GM21825 (cell line): ENCODE results near the gene PDZD2.

Experiments used
- ATAC-seq: cut with Tn5 transposase; IDR thresholded peaks from one replicate; pipeline ENCODE4 v1.9.1; 2021; ENCODE audit warnings: mild to moderate bottlenecking, moderate library complexity; ENCODE audit not compliant: unreplicated experiment

PDZD2 gene

DNA sequence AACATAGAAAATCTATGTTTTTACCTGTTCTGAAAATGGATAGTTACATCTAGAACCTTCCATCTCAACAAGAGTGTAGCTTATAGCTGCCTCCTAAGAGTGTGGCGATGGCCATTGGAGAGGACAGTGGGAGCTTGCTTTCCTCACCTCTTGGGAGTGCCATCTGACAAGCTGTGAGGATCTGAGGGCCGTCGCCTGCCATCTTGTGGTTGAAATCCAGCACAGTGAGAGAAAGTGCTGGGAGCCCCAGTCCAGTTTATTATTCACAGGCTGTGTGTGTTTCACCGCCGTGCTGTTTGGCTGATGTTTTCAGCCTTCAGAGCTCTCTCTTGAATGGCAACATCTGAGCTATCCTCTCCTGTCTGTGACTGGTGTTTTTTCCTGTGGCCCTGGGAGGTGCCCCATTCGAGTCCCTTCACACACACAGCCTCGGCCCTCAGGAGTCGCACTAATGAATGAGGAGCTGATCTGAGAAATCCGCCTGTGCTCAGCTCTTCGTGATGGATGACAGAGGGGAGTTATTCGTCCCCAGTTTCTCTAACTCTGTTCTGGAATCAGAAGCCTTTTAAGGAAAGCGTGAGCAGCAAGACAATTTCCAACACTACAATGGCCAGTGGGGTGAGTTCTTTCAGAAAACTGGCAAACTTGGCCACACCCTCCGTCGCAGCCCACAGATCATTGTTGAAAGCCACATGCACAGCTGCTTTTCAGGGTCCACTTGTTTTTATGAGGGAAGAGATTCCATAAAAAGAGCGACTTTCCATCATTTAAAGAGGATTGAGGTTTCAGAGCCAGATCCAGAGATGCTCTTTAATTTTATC lies 170.3 kb downstream of the PDZD2 start:
- no peak for ATAC-seq

DNA sequence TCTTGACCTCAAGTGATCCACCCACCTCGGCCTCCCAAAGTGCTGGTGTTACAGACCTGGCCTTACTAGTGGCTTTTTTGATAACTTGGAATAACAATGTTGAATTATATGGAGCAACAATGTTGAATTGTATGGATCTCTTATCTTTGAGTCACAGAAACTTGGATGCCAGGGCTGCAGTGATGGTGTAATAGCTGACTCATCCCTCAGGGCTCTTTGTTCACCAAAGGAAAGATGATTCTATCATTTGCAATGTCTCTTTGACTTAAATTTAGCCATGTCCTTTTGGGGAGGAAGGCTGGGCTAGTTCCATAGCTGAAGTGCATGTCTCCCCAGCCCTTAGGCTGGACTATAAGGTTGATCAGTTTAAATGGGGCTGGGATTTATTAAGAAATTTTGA lies 172.3 kb downstream of the PDZD2 start:
- no peak for ATAC-seq

DNA sequence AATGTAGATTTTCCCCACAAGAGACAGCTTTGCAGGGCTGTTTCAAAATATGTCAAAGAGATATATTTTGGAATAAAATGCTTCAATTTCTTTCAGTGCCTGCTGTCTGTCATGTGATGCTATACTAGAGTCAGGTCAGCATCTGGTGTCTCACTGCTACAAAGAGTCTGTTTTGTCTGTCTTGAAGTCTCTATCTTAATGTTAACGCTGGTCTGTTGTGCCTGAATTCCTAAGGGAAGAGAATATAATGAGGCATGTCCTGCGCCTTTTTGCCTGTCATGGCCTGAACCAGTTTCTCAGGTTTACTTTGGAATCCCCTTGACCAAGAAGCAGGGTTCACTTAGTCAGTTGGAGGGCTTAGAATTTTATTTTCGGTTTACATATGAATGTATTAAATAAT lies 176.4 kb downstream of the PDZD2 start:
- no peak for ATAC-seq

DNA sequence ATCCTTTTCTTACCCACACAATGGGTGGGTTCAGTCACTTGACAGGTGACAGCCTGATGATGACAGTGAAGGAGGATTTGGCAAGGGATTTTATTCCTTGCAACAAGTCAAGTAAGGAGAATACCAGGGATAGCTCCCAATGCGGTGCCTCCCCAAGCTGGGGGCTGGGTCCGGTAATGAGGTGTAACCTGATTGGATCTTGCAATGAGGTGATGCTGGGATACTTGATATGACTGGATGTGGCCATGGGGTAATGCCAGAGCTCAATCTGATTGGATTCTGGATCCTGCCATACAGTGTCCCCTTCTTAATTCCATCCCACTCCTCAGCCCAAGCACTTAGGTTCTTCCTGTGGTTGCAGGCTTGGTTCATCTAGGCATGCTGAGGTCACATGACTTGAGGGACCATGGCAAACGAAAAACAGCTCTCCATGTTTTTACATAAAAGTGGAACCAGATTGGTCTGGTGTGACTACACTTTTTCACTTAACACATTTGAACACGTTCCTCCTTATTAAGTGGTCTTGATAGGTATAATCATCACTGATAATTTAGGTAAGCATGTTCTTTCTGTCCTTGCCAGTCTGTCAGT lies 181.1 kb downstream of the PDZD2 start:
- ATAC-seq: no peak

DNA sequence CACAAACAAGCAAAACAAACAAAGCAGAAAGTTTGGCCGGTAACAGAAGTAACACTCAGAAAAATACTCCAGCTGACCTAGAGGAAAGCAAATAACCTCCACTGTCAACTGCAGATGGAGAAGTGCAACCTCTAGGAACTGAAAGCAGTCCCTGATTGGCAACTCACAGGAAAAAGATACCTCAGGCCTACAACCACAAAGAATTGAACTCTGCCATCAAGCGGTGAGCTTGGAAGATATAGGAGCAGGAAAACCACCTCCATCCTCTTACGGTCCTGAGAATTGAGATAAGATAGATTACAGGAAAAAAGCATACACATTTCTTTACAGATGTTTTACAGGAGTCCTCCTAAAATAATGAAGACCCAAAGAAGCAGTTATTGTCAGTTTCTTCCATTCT lies 184.5 kb downstream of the PDZD2 start:
- no peak for ATAC-seq

DNA sequence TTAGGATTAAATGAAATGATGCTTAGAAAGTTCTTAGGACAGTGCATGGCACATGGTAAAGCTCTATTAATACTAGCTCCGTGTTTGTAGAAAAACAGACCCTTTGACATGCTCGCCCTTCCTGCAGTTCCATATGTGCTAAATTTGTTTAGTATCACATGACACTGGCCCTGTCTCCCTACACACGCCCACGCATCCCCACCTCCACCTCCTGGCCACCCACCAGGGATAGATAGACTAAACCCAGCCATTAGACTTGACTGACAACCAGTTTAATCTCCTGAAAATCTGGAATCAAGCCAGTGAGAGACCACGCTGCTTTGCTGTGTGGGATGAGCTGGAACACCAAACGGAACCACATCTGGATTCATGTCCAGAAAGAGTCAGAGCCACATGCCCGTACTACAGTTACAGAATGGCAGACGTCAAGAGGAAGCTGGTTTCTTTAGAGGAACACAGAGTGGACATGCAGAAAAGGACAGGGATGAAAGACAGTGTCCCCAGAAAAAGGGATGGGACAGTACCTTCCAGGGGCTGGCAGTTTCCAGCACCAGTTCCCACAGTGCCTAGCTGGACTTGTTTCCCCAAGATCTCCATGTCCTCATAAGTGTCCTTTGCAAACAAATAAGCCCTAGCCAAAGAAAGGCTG lies 186.1 kb downstream of the PDZD2 start:
- ATAC-seq: no peak

DNA sequence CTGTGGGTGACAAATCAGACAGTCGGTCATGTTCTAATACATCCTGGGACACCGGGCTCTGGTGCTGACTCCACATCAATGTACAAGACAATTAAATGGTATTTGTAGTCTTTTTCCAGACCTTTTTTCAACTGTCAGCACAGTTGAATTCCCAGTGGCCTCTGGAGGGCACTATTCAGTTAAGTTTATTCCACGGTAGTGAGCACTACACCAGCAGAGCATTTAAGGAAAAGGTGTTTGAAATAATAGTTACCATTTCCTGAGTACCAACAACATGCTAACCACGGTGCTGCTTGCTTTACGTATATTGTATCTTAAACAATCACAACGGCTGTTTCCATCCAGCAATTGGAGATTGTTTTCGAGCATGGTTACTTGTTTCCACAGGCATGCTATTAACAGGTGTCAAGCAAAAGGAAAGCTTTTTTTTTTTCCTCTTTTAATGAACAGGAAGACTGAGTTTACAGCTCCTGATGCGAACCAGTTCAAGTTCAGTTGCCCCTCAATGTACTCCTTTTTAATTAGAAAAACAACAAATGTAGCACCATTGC lies 186.7 kb downstream of the PDZD2 start:
- no peak for ATAC-seq

GRCh38 chr5:31827867-31828266 lies 188.9 kb downstream of the PDZD2 start:
- ATAC-seq: no peak

DNA sequence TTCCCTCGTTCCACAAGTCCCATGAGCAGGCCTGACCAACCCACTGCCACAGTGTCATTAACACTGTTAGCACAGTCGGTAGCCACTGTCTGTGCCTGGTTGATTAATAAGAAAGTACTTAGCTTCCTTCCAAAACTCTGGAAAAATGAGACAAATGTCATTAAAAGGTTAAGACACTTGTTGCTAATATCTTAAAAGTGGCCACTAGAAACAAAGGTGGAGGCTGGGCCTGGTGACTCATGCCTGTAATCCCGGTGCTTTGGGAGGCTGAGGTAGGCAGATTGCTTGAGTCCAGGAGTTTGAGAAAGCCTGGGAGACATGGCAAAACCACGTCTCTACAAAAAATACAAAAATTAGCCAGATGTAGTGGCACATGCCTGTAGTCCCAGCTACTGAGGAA lies 194.0 kb downstream of the PDZD2 start:
- ATAC-seq: no peak

GRCh38 chr5:31833710-31834109 lies 194.8 kb downstream of the PDZD2 start:
- ATAC-seq: no peak

DNA sequence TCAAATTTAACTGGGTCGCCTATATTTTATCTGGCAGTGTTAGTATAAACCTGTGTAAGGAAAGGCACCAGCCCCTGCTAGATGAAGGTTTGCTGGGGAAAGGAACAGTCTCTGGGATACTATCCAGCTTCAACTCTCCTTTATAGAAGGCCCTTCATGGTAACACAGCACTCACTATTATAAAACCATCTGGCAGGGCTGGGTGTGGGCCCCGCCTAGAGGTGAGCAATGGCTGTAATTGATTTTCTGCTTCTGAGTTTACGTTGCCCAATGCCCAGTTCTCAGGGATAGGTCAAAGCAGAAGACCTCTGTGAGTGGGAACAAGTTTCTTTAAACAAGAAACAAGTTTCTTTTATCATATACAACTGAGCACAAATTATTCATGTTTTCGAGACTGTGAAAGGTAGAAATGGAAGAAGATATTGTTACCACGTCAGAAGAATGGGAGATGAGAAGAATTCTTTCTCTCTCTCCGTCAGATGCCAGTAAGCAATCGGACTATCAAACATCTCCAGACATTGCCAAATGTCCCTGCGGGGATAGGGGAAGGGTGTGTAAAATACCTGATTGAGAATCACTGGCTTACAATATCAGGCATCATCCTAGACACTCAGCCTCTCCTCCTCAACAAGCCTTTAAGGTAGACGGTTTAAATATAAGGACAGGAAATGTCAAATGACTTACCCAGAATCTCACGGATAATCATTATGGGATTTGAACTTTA lies 205.9 kb downstream of the PDZD2 start:
- ATAC-seq: no peak

GRCh38 chr5:31845361-31845760 lies 206.4 kb downstream of the PDZD2 start:
- ATAC-seq: no peak

- ATAC-seq: no peak
Measured at GRCh38 chr5:31846934-31847333, 208.0 kb downstream of the PDZD2 start.

GRCh38 chr5:31847354-31847753 lies 208.4 kb downstream of the PDZD2 start:
- ATAC-seq: no peak

GRCh38 chr5:31850981-31851689 lies 212.2 kb downstream of the PDZD2 start:
- ATAC-seq: no peak

DNA sequence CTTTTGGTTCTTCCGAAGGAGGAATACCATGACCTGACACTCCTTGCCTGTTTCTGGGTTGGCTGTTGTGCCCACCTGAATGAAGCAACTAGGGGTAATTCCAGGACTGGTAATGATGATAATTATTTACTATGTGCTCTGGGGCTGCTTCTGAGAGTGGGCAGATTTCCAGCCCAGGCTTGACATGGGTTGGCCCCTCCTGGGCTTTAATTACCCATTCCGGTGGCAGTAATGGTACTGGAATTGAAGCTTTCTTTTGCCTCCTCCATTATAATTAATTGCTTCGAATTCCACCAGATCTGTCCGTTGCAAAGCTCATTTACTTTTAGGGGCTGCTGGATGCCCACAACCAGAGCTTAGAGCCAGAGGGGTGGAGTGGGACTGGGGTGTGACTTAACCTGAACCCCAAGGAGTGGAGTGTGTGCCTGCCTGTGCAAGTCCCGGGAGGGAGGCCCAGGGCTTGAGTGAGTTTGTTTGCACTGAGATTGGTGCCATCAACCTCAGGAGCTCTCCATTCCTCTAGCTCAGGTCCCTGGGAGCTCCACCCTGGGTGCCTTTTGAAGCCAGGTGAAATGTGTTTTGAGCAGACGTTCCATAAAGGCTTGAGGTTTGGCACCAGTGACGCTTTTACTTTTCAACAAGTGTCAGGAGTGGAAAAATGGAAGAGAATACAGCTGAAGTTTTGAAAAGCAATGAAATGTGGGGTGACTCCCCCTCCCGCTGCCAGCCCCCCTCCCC lies 214.6 kb downstream of the PDZD2 start:
- no peak for ATAC-seq

GRCh38 chr5:31854181-31855133 lies 215.5 kb downstream of the PDZD2 start:
- no peak for ATAC-seq

DNA sequence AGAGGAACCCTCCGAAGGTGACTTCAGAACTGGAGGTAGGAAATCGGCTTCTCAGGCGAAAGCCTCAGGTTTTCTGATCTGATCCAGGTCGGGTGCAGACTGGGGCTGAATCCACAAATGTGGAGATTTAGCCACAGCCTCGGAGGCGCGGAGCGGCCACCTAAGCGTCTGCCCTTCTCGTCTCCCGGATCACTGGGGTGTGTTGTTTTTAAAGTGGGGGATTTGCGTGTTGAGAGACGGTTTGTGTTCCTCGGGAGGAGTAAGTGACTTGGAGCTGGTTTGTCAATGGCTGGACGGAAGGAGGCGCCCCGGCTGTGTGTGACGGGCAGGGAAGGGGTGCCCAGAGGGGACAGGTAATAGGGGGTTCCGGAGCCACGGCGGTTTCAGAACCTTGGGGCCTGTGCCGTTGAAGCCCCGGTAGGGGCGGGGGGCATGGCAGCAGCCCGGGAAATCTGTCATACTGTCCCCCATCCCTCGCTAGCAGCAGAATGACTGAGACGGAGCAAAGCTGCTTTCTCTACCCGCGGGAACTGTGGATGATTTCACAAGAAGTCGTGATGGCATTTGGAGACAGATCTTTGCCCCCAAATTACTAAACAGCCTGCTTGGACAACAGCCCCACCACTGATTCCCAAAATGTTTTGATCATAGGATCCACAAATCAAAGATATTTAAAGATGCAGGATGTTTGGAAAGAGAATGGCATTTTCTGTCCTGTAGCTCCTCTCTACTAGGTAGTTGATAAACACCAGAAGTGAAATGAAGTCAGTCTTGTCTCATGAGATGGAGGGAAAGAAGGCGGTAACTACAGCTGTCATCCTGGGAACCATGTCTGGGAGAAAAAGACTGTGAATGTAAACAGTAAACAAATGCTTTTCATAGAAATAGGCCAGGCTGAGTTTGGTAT lies 216.5 kb downstream of the PDZD2 start:
- ATAC-seq: no peak
